ENCODE results near the gene KIAA1671.

The KIAA1671 gene

DNA sequence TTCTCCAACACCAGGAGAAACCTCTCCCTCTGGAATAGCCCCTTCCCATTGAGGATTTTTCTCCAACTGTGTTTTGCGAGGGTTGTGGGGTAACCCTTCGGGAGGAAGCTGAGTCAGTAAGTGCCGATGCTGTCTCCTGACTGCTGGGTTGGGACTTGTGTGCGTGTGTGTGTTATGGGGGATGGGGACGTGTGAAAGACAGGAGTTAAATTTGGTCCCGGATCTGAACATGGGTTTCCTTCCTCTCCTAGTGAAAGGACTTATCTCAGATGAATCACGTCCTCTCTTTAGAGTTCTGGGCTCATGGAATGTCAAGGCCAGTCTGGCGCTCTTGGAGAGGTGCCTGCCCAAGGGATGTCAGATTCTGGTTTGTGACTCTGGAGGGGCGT lies 33.3 kb downstream of the KIAA1671 start:
- H3K27me3 ChIP-seq (ENCODE audit: low read length), result no peaks in the 10 kb centered on the region
- H4K20me1 ChIP-seq (ENCODE audit: low read depth, low read length), result no peaks in the 10 kb centered on the region
- H3K9me2 ChIP-seq (replicated peaks; ENCODE audit: insufficient read depth, low read length), result no peaks in the 10 kb centered on the region
- no peak overlapping the region for H2AFZ ChIP-seq (ENCODE audit: low read depth, low read length, severe bottlenecking)
- H3K4me3 ChIP-seq (ENCODE audit: insufficient read depth, low read length, poor library complexity, severe bottlenecking), result no peak overlapping the region
- H3K9me3 ChIP-seq (ENCODE audit: insufficient read depth, low read length), result no peaks in the 10 kb centered on the region
- TF ChIP-seq, protein P1, sequence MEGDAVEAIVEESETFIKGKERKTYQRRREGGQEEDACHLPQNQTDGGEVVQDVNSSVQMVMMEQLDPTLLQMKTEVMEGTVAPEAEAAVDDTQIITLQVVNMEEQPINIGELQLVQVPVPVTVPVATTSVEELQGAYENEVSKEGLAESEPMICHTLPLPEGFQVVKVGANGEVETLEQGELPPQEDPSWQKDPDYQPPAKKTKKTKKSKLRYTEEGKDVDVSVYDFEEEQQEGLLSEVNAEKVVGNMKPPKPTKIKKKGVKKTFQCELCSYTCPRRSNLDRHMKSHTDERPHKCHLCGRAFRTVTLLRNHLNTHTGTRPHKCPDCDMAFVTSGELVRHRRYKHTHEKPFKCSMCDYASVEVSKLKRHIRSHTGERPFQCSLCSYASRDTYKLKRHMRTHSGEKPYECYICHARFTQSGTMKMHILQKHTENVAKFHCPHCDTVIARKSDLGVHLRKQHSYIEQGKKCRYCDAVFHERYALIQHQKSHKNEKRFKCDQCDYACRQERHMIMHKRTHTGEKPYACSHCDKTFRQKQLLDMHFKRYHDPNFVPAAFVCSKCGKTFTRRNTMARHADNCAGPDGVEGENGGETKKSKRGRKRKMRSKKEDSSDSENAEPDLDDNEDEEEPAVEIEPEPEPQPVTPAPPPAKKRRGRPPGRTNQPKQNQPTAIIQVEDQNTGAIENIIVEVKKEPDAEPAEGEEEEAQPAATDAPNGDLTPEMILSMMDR (IDR thresholded peaks at IDR 0.05; ENCODE audit: insufficient read depth, low read length, poor library complexity, severe bottlenecking), result no peak
- no peak for TF ChIP-seq EZH2phosphoT487 (conservative IDR thresholded peaks at IDR 0.05; ENCODE audit: low read length)
- H3K79me2 ChIP-seq (ENCODE audit: insufficient read depth, low read length), result no peaks in the 10 kb centered on the region
- no peak overlapping the region for H3K4me2 ChIP-seq (ENCODE audit: low read depth, low read length, poor library complexity, severe bottlenecking)
- no peaks in the 10 kb centered on the region for H3F3A ChIP-seq (ENCODE audit: insufficient read depth)
- no peak overlapping the region for H3K27ac ChIP-seq (ENCODE audit: low read depth, low read length)
- H3K36me3 ChIP-seq (ENCODE audit: low read length), result no peaks in the 10 kb centered on the region
- H3K9ac ChIP-seq (ENCODE audit: low read length), result no peak overlapping the region

DNA sequence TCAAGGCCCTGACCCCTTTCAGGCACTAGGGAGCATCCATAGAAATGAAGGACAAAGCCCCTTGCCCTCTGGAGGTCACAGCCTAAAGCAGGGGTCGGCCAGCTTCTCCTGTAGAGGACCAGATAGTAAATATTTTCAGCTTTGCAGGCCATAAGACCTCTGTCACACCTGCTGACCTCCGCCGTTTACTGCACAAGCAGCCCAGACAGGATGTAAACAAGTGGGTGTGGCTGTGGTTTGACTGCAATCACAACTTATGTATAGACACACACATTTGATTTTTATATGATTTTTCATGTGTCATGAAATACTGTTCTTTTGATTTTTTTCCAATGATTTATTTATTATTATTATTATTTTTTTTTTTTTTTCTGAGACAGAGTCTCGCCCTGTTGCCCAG lies 34.3 kb downstream of the KIAA1671 start:
- H3K4me2 ChIP-seq (ENCODE audit: low read depth, low read length, poor library complexity, severe bottlenecking), result no peak overlapping the region
- no peaks in the 10 kb centered on the region for H3F3A ChIP-seq (ENCODE audit: insufficient read depth)
- TF ChIP-seq EZH2phosphoT487 (conservative IDR thresholded peaks at IDR 0.05; ENCODE audit: low read length), result no peak
- TF ChIP-seq, protein P1 (IDR thresholded peaks at IDR 0.05; ENCODE audit: insufficient read depth, low read length, poor library complexity, severe bottlenecking), result no peak
- H2AFZ ChIP-seq (ENCODE audit: low read depth, low read length, severe bottlenecking), result no peak overlapping the region
- H3K79me2 ChIP-seq (ENCODE audit: insufficient read depth, low read length), result no peaks in the 10 kb centered on the region
- H3K4me3 ChIP-seq (ENCODE audit: insufficient read depth, low read length, poor library complexity, severe bottlenecking), result no peak overlapping the region
- H3K27me3 ChIP-seq (ENCODE audit: low read length), result no peaks in the 10 kb centered on the region
- H3K27ac ChIP-seq (ENCODE audit: low read depth, low read length), result no peak overlapping the region
- H3K9ac ChIP-seq (ENCODE audit: low read length), result no peak overlapping the region
- no peaks in the 10 kb centered on the region for H3K9me3 ChIP-seq (ENCODE audit: insufficient read depth, low read length)
- no peaks in the 10 kb centered on the region for H4K20me1 ChIP-seq (ENCODE audit: low read depth, low read length)
- no peaks in the 10 kb centered on the region for H3K36me3 ChIP-seq (ENCODE audit: low read length)
- H3K9me2 ChIP-seq (replicated peaks; ENCODE audit: insufficient read depth, low read length), result no peaks in the 10 kb centered on the region

DNA sequence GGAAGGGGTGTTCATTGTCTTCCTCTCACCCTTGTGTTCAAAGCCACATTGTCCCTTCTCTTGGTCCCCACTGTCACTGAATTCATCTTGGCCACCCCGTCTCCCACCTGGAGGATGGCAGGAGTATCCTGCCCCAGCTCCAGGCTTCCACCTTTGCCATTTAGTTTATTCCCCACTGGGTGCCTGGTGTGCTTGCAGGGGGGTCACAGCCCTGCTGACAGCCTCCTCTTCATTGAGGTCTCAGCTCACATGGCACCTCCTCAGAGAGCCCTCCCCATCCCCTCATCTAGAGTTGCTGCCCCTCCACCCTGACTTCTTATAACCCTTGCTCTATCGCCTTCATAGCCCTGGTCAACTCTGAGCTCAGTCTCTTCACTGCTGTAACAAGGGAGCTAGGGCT lies 36.6 kb downstream of the KIAA1671 start:
- no peaks in the 10 kb centered on the region for H3K79me2 ChIP-seq (ENCODE audit: insufficient read depth, low read length)
- H4K20me1 ChIP-seq (ENCODE audit: low read depth, low read length), result no peaks in the 10 kb centered on the region
- H3K27me3 ChIP-seq (ENCODE audit: low read length), result no peaks in the 10 kb centered on the region
- H2AFZ ChIP-seq (ENCODE audit: low read depth, low read length, severe bottlenecking), result no peak overlapping the region
- no peaks in the 10 kb centered on the region for H3K36me3 ChIP-seq (ENCODE audit: low read length)
- H3K9me3 ChIP-seq (ENCODE audit: insufficient read depth, low read length), result no peaks in the 10 kb centered on the region
- H3K4me2 ChIP-seq (ENCODE audit: low read depth, low read length, poor library complexity, severe bottlenecking), result no peak overlapping the region
- no peaks in the 10 kb centered on the region for H3K9me2 ChIP-seq (replicated peaks; ENCODE audit: insufficient read depth, low read length)
- no peak for TF ChIP-seq EZH2phosphoT487 (conservative IDR thresholded peaks at IDR 0.05; ENCODE audit: low read length)
- TF ChIP-seq, protein P1 (IDR thresholded peaks at IDR 0.05; ENCODE audit: insufficient read depth, low read length, poor library complexity, severe bottlenecking), result no peak
- H3K27ac ChIP-seq (ENCODE audit: low read depth, low read length), result no peak overlapping the region
- H3K9ac ChIP-seq (ENCODE audit: low read length), result no peak overlapping the region
- H3F3A ChIP-seq (ENCODE audit: insufficient read depth), result no peaks in the 10 kb centered on the region
- no peak overlapping the region for H3K4me3 ChIP-seq (ENCODE audit: insufficient read depth, low read length, poor library complexity, severe bottlenecking)

All from SU-DHL-6 (cell line).